ENCODE data around the gene NR4A3. TPM values are rescaled to one million over a fixed set of nuclear protein-coding genes. Genes with fewer than 3 reads are reported as not detected.

NR4A3 gene
- total RNA-seq, 1 experiment from 2014 or later, result 0.24 TPM

DNA sequence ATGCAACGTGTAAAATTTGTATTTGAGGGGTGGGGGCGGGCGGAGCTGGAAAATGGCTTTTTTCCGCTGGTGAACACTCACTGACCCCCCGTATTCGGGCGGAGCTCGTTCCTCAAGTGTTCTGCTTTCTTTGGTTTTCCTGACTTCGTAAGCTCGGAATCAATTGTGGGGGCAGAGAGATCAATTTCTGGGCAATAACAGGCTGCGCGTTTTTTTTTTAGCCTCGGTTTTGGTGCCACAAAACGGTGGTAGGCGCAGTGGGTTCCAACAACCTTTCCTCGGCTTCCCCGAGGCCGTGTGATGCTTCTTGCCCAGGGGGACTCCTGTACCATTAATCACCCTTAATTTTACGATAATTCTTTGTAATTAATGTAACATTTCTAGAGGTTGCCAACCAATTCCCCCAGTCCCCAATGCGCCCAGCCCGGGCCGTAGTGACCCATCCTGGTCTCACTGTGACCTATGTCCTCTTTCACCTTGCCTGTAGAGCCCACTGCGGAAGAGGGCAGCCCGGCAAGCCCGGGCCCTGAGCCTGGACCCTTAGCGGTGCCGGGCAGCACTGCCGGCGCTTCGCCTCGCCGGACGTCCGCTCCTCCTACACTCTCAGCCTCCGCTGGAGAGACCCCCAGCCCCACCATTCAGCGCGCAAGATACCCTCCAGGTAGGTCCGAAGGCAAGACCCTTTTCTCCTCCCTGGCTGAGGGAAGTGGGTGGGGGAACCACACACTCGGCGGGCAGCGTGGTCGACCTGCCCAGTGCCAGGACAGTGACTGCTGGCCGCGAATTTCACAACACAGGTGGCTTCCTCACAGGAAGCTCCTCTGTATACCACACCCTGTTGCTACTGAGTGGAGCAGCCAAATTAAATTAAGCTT, 3.7 kb downstream of the NR4A3 start:
- Histone ChIP-seq H3K4me2 (ENCODE audit: insufficient read depth, insufficient read length, low read length) (peak overlapping the region; percentile 98), H2BK5ac (ENCODE audit: insufficient read length, low read length) (no peak overlapping the region), H2AK5ac (ENCODE audit: insufficient read length, low read length) (no peak overlapping the region), H3K18ac (ENCODE audit: insufficient read length, low read depth, low read length) (peak overlapping the region; percentile 50), H3K9ac (ENCODE audit: extremely low read depth, insufficient read length, low read length) (no peak overlapping the region), H3K14ac (ENCODE audit: insufficient read depth, low read length) (no peak overlapping the region; the same call in 1 of the 2 replicates), H3K23me2 (ENCODE audit: insufficient read length, low read depth, low read length, poor library complexity, severe bottlenecking) (peaks cover 46% of the 10 kb centered on the region), H2BK15ac (ENCODE audit: low read depth, low read length) (no peak overlapping the region), H4K91ac (ENCODE audit: insufficient read length, low read depth, low read length) (no peak overlapping the region), H2AFZ (ENCODE audit: low read length) (no peak overlapping the region), H3T11ph (ENCODE audit: low read length) (no peak overlapping the region), H4K8ac (replicated peaks; ENCODE audit: insufficient read length, low read depth, low read length) (no peak overlapping the region), H3K79me1 (ENCODE audit: insufficient read depth, low read depth, low read length, poor library complexity, severe bottlenecking) (no peaks in the 10 kb centered on the region), H3K79me2 (ENCODE audit: insufficient read depth, low read length) (no peaks in the 10 kb centered on the region), H3K56ac (ENCODE audit: insufficient read length, low read depth, low read length) (no peak overlapping the region), H3K27me3 (ENCODE audit: insufficient read depth, low read length) (peaks cover 78% of the 10 kb centered on the region), H3K23ac (ENCODE audit: insufficient read length, low read depth, low read length) (no peak overlapping the region), H3K4ac (ENCODE audit: low read depth, low read length) (no peak overlapping the region), H3K27ac (ENCODE audit: insufficient read length, low read depth, low read length) (no peak overlapping the region), H4K20me1 (ENCODE audit: control insufficient read depth, insufficient read depth, insufficient read length) (no peaks in the 10 kb centered on the region), H2BK20ac (ENCODE audit: low read depth, low read length, poor library complexity, severe bottlenecking) (no peak overlapping the region), H3K4me1 (ENCODE audit: insufficient read depth, low read length) (peaks cover 6% of the 10 kb centered on the region; the same call in 1 of the 2 replicates), H4K5ac (ENCODE audit: insufficient read length, low read depth, low read length) (no peak overlapping the region), H3K9me3 (ENCODE audit: control insufficient read depth, low read depth, low read length) (no peaks in the 10 kb centered on the region), H2BK12ac (ENCODE audit: insufficient read length, low read depth, low read length) (no peak overlapping the region), H2BK120ac (ENCODE audit: low read depth, low read length, poor library complexity, severe bottlenecking) (no peak overlapping the region)
- Mint-ChIP-seq H3K27me3 (ENCODE audit: low read depth) (peaks cover 99% of the 10 kb centered on the region), H3K4me3 (peak overlapping the region; percentile 86 to 96), H3K4me1 (peaks cover 44 to 46% of the 10 kb centered on the region in 2 experiments), H3K27ac (no peak overlapping the region), H3K36me3 (ENCODE audit: insufficient read depth in 1 of 3, low read depth in 3 of 3) (peaks cover 0 to 2% (median 0%) of the 10 kb centered on the region in 3 experiments; a peak in 2 of 7 replicates), H3K9me3 (peaks cover 0 to 3% of the 10 kb centered on the region in 2 experiments; a peak in 2 of 5 replicates)
- WGBS (ENCODE audit: extremely low coverage, insufficient read length, low lambda C conversion rate), result no CpG with 5 or more reads among the region's 44 CpGs
- peak; percentile 53 for DNase-seq
- TF ChIP-seq, protein P1, sequence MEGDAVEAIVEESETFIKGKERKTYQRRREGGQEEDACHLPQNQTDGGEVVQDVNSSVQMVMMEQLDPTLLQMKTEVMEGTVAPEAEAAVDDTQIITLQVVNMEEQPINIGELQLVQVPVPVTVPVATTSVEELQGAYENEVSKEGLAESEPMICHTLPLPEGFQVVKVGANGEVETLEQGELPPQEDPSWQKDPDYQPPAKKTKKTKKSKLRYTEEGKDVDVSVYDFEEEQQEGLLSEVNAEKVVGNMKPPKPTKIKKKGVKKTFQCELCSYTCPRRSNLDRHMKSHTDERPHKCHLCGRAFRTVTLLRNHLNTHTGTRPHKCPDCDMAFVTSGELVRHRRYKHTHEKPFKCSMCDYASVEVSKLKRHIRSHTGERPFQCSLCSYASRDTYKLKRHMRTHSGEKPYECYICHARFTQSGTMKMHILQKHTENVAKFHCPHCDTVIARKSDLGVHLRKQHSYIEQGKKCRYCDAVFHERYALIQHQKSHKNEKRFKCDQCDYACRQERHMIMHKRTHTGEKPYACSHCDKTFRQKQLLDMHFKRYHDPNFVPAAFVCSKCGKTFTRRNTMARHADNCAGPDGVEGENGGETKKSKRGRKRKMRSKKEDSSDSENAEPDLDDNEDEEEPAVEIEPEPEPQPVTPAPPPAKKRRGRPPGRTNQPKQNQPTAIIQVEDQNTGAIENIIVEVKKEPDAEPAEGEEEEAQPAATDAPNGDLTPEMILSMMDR (conservative IDR thresholded peaks at IDR 0.05), result no peak

All from H9 (cell line).